ENCODE data around the gene STARD5.
A peak's percentile ranks its signal among the peaks of the same experiment; 100 is the strongest.

The STARD5 gene

GRCh38 chr15:81311752-81312464 lies 12.0 kb downstream of the STARD5 start:
- DNase-seq (ENCODE audit: low spot score), result no peak

GRCh38 chr15:81310480-81310879 lies 13.5 kb downstream of the STARD5 start:
- no peak for DNase-seq (ENCODE audit: low spot score)

- DNase-seq (ENCODE audit: low spot score), result no peak
These were observed 14.1 kb downstream of the STARD5 start for GRCh38 chr15:81309647-81310450.

- no peak for DNase-seq (ENCODE audit: low spot score)
These were observed 15.7 kb downstream of the STARD5 start for GRCh38 chr15:81308260-81308659.

GRCh38 chr15:81304226-81304625 lies 19.7 kb downstream of the STARD5 start:
- DNase-seq (ENCODE audit: low spot score), result no peak

- no peak for DNase-seq (ENCODE audit: low spot score)
These were observed 20.4 kb downstream of the STARD5 start for GRCh38 chr15:81303244-81304225.

GRCh38 chr15:81302701-81303109 lies 21.2 kb downstream of the STARD5 start:
- DNase-seq (ENCODE audit: low spot score), result no peak

GRCh38 chr15:81301815-81302399 lies 22.0 kb downstream of the STARD5 start:
- no peak for DNase-seq (ENCODE audit: low spot score)

- no peak for DNase-seq (ENCODE audit: low spot score)
These were observed 22.6 kb downstream of the STARD5 start for GRCh38 chr15:81301385-81301784.

- DNase-seq (ENCODE audit: low spot score), result no peak
These were observed 24.2 kb downstream of the STARD5 start for GRCh38 chr15:81299630-81300273.

- DNase-seq (ENCODE audit: low spot score), result no peak
These were observed 24.8 kb downstream of the STARD5 start for GRCh38 chr15:81299156-81299555.

GRCh38 chr15:81298611-81299010 lies 25.3 kb downstream of the STARD5 start:
- DNase-seq (ENCODE audit: low spot score), result no peak

- DNase-seq (ENCODE audit: low spot score), result no peak
These were observed 26.1 kb downstream of the STARD5 start for GRCh38 chr15:81297603-81298575.

GRCh38 chr15:81297147-81297572 lies 26.8 kb downstream of the STARD5 start:
- peak; percentile 56 for DNase-seq (ENCODE audit: low spot score)

GRCh38 chr15:81296673-81297072 lies 27.3 kb downstream of the STARD5 start:
- DNase-seq (ENCODE audit: low spot score), result peak; percentile 71

GRCh38 chr15:81296186-81296585 lies 27.8 kb downstream of the STARD5 start:
- no peak for DNase-seq (ENCODE audit: low spot score)

- DNase-seq (ENCODE audit: low spot score), result no peak
These were observed 28.3 kb downstream of the STARD5 start for GRCh38 chr15:81295486-81296121.

GRCh38 chr15:81294516-81294880 lies 29.4 kb downstream of the STARD5 start:
- DNase-seq (ENCODE audit: low spot score), result no peak

- DNase-seq (ENCODE audit: low spot score), result no peak
These were observed 30.0 kb downstream of the STARD5 start for GRCh38 chr15:81293728-81294515.
